Measurements from ENCODE around the gene METTL9.

DNA sequence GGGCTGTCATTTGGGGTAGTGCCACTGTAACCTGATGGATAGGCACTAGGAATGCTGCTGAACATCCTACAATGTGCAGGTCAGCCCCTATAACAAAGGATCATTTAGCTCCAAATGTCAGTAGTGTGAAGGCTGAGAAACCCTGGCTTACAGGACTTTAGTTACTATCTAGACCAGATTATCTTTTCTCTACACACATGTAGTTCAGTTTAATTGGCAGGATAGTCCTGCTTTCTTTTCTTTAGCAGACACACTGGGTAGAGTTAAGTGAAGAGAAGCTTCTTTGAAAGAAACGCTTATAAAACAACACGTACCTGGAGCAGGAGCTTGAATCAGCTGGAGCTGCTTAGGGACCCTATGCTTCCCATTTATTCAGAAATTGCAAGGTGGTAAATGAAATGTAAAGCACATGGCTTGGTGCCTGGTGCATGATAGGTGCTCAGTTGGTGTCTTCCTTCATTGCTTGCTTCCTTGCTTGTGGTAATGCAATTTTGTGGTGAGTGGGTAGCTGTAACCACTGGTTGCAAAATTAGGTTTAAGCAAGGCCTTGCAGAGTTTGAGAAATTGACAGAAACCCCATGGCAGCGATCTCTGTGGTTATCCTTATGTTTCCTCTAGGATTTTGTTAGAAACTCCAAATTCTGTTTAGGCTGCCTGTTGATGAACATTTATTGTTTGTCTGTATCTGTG lies 9.4 kb downstream of the METTL9 start:
- TF ChIP-seq, protein P1, sequence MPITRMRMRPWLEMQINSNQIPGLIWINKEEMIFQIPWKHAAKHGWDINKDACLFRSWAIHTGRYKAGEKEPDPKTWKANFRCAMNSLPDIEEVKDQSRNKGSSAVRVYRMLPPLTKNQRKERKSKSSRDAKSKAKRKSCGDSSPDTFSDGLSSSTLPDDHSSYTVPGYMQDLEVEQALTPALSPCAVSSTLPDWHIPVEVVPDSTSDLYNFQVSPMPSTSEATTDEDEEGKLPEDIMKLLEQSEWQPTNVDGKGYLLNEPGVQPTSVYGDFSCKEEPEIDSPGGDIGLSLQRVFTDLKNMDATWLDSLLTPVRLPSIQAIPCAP (CRISPR knock-in tag; IDR thresholded peaks at IDR 0.05; ENCODE audit: low read depth), result no peak
- TF ChIP-seq ZNF235 (CRISPR knock-in tag; IDR thresholded peaks at IDR 0.05; ENCODE audit: borderline replicate concordance) (no peak), HDAC6 (IDR thresholded peaks at IDR 0.05; ENCODE audit: low read depth, low read length) (no peak)
- TF ChIP-seq, protein P2, sequence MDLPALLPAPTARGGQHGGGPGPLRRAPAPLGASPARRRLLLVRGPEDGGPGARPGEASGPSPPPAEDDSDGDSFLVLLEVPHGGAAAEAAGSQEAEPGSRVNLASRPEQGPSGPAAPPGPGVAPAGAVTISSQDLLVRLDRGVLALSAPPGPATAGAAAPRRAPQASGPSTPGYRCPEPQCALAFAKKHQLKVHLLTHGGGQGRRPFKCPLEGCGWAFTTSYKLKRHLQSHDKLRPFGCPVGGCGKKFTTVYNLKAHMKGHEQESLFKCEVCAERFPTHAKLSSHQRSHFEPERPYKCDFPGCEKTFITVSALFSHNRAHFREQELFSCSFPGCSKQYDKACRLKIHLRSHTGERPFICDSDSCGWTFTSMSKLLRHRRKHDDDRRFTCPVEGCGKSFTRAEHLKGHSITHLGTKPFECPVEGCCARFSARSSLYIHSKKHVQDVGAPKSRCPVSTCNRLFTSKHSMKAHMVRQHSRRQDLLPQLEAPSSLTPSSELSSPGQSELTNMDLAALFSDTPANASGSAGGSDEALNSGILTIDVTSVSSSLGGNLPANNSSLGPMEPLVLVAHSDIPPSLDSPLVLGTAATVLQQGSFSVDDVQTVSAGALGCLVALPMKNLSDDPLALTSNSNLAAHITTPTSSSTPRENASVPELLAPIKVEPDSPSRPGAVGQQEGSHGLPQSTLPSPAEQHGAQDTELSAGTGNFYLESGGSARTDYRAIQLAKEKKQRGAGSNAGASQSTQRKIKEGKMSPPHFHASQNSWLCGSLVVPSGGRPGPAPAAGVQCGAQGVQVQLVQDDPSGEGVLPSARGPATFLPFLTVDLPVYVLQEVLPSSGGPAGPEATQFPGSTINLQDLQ (CRISPR knock-in tag; IDR thresholded peaks at IDR 0.05), result no peak
- TF ChIP-seq, protein P3, sequence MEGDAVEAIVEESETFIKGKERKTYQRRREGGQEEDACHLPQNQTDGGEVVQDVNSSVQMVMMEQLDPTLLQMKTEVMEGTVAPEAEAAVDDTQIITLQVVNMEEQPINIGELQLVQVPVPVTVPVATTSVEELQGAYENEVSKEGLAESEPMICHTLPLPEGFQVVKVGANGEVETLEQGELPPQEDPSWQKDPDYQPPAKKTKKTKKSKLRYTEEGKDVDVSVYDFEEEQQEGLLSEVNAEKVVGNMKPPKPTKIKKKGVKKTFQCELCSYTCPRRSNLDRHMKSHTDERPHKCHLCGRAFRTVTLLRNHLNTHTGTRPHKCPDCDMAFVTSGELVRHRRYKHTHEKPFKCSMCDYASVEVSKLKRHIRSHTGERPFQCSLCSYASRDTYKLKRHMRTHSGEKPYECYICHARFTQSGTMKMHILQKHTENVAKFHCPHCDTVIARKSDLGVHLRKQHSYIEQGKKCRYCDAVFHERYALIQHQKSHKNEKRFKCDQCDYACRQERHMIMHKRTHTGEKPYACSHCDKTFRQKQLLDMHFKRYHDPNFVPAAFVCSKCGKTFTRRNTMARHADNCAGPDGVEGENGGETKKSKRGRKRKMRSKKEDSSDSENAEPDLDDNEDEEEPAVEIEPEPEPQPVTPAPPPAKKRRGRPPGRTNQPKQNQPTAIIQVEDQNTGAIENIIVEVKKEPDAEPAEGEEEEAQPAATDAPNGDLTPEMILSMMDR (CRISPR knock-in tag; IDR thresholded peaks at IDR 0.05), result no peak

All from HepG2 (cell line).